Ascending aorta (tissue), 2 donors: ENCODE results near the gene QKI. TPM values are rescaled to one million over a fixed set of nuclear protein-coding genes. Genes with fewer than 3 reads are reported as not detected.

ENCODE experiments used
- DNase-seq, 2 donors: peaks; one replicate each; pipeline ENCODE4 v3.0.0-alpha.2; 2019; ENCODE audit warnings: low spot score in 2 of 2
- H3K27ac ChIP-seq, 2 donors: fragments of 200-600 bp; sonication (generic); one replicate each; pipeline ENCODE4 v1.5.1; 2016 to 2017; ENCODE audit warnings: mild to moderate bottlenecking in 1 of 2
- H3K27me3 ChIP-seq: fragments of 200-600 bp; sonication (generic); one replicate; pipeline ENCODE4 v1.5.1; 2017
- H3K36me3 ChIP-seq, 2 donors: fragments of 200-600 bp; sonication (generic); one replicate each; pipeline ENCODE4 v1.5.1; 2016
- H3K4me1 ChIP-seq, 2 donors: fragments of 200-600 bp; sonication (generic); one replicate each; pipeline ENCODE4 v1.5.1; 2016 to 2017; ENCODE audit warnings: mild to moderate bottlenecking in 1 of 2
- H3K4me3 ChIP-seq, 2 donors: fragments of 200-600 bp; sonication (generic); one replicate each; pipeline ENCODE4 v1.5.1; 2016 to 2017; ENCODE audit warnings: mild to moderate bottlenecking in 1 of 2
- H3K9me3 ChIP-seq, 2 donors: fragments of 200-600 bp; sonication (generic); one replicate each; pipeline ENCODE4 v1.5.1; 2016
- intact Hi-C: fragments of 100-400 bp; cut with DNase I; formaldehyde crosslinking; loops from one replicate; pipeline ENCODE4 v1.15.1; 2023
- total RNA-seq: library from RNA; depleted of rRNA; stranded (reverse); fragments of >200 nt; gene quantifications from one replicate; pipeline ENCODE4 v1.1.0, GENCODE V29; 2016
- TF ChIP-seq, protein P1 (sequence below), 3 experiments: fragments of 200-600 bp in 2 of 3; fragments of 450-650 bp in 1 of 3; sonication (generic) in 2 of 3; IDR thresholded peaks; one replicate each; pipeline ENCODE4 v1.5.1; 2016 to 2019; ENCODE audit warnings: antibody characterized with exemption in 3 of 3, mild to moderate bottlenecking in 1 of 3, moderate library complexity in 1 of 3

QKI gene
- total RNA-seq, 1 donor from 2014 or later = 91.0 TPM

DNA sequence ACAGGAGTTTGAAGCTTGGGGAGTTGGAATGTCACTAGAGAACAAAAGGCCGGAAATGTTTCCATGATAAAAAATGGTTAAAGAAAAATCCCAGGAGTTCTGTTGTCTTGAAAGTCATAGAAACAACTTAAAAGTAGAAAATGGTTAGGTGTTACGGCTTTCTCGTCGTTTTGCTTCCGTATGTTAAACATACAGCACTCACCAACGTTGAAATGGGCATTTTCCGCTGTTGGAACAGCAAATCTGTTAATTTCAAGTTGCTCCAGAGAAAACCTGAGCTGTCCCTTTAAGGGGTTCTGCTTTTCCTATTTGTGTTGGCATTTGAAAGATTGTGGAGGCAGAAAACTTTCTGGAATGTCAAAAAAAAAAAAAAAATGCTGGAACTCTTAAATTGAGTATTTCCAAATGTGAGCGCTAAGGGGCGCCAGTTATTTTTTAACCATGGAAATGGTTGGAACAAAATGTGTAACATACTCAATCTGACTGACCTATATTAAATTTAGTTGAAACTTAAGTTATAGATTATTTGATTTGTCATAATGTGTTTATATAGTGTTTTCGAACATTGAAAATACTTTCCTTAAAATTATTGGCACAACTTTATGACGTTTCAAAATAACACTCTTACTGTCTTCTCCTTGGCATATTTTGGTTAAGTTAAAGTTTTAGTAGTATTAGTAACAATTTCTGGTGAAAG, 2.2 kb downstream of the QKI start:
- no peak for DNase-seq
- Histone ChIP-seq H3K27me3 (no peaks in the 10 kb centered on the region), H3K36me3 (no peaks in the 10 kb centered on the region), H3K27ac (peak overlapping the region; percentile 97 to 100), H3K9me3 (no peaks in the 10 kb centered on the region), H3K4me1 (peaks cover 4 to 18% of the 10 kb centered on the region in 2 donors), H3K4me3 (peak overlapping the region; percentile 98 to 100)
- TF ChIP-seq, protein P1, sequence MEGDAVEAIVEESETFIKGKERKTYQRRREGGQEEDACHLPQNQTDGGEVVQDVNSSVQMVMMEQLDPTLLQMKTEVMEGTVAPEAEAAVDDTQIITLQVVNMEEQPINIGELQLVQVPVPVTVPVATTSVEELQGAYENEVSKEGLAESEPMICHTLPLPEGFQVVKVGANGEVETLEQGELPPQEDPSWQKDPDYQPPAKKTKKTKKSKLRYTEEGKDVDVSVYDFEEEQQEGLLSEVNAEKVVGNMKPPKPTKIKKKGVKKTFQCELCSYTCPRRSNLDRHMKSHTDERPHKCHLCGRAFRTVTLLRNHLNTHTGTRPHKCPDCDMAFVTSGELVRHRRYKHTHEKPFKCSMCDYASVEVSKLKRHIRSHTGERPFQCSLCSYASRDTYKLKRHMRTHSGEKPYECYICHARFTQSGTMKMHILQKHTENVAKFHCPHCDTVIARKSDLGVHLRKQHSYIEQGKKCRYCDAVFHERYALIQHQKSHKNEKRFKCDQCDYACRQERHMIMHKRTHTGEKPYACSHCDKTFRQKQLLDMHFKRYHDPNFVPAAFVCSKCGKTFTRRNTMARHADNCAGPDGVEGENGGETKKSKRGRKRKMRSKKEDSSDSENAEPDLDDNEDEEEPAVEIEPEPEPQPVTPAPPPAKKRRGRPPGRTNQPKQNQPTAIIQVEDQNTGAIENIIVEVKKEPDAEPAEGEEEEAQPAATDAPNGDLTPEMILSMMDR (IDR thresholded peaks at IDR 0.05) = peak; percentile 40 to 68 (median 53)
- intact Hi-C loops = loop anchor here (2.0 to 10.0 kb wide), 5 partner anchors 82 to 692 kb away; partner anchors contain the start of genes PACRG and PRKN

DNA sequence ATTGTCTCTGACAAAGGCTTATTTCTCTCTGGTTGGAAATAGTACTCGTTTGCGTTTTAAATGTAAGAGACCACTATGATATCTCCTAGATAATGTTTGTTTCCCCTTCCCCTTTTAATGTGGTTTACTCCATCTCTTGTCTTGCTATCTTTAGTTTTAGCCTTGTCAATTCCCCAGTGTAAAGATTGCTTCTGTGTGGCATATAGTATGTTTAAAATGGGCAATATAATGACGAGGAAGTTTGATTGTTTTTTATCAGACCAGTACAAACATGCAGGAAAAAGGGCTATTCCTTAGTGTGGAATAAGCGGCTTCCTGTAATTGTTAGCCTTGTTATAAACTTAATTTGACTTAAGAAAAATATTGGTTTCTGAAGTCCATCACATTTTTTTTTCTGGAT, 3.1 kb downstream of the QKI start:
- no peaks in the 10 kb centered on the region for H3K36me3 ChIP-seq
- TF ChIP-seq, protein P1 (IDR thresholded peaks at IDR 0.05) = no peak
- H3K27me3 ChIP-seq = no peaks in the 10 kb centered on the region
- intact Hi-C loops = loop anchor here (2.0 to 10.0 kb wide), 5 partner anchors 83 to 693 kb away; partner anchors contain the start of genes PACRG and PRKN
- peak overlapping the region; percentile 29 to 100 for H3K27ac ChIP-seq
- DNase-seq = no peak
- no peaks in the 10 kb centered on the region for H3K9me3 ChIP-seq
- peaks cover 4 to 22% of the 10 kb centered on the region in 2 donors for H3K4me1 ChIP-seq
- peak overlapping the region; percentile 98 to 100 for H3K4me3 ChIP-seq

DNA sequence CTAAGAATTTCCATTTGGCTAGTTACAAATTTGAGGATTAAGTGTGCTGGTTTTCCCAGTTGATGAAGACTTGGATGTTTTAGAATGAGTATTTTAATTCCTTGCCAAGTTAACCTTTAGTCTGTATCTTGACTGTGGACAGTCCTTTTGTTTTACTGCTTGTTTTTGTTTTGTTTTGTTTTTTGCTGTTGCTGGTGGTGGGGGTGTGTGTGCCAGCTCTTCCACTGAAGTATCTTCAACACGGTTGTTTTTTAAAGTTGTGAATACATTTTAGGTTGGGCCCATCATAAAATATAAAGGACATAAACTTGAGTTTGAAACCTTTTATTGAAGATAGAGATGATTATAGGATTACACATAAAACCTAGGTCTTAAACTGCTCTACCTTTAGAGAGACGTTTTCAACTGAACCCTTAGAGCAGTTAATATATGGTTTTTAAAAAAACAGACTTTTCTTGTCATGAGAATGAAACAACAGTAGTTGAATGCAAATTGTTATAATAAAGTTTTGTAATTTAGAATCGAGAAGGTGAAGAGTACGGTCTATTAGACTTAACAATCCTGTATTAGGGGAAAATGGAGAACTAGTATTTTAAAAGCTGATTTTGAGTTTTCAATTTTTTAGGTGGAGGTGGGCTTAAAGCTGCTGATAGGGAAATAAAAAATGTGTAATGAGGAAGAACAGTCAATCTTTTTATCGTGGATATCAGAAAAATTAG, 4.0 kb downstream of the QKI start:
- no peaks in the 10 kb centered on the region for H3K9me3 ChIP-seq
- H3K27ac ChIP-seq = peak overlapping the region; percentile 62 to 100
- no peak for DNase-seq
- intact Hi-C loops = loop anchor here (5.0 to 10.0 kb wide), 3 partner anchors 169 to 694 kb away; partner anchors contain the start of genes PACRG and PRKN
- TF ChIP-seq, protein P1 (IDR thresholded peaks at IDR 0.05) = no peak
- no peaks in the 10 kb centered on the region for H3K36me3 ChIP-seq
- peak overlapping the region; percentile 25 to 100 for H3K4me3 ChIP-seq
- H3K27me3 ChIP-seq = no peaks in the 10 kb centered on the region
- peaks cover 4 to 30% of the 10 kb centered on the region in 2 donors for H3K4me1 ChIP-seq

GRCh38 chr6:163419413-163420288, 5.1 kb downstream of the QKI start:
- peak overlapping the region; percentile 62 to 100 for H3K27ac ChIP-seq

DNA sequence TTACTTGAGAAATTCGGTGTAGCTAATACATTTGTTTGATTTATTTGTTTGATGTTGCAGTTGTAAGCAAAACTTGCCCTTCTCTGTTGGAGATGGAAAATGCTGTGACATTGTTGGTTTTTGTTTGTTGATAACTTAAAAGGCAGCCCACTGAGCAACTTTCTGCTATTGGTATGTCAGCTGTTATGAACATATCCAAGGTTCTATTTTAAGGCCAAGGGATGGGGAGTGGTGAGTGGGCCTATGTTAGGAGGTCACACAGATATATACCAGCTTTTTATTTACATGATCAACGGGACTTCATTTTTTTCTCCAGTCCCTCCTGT, 5.7 kb downstream of the QKI start:
- Histone ChIP-seq H3K4me1 (peaks cover 7 to 41% of the 10 kb centered on the region in 2 donors), H3K27ac (peak overlapping the region; percentile 47 to 100), H3K9me3 (no peaks in the 10 kb centered on the region), H3K36me3 (no peaks in the 10 kb centered on the region), H3K27me3 (no peaks in the 10 kb centered on the region), H3K4me3 (peak overlapping the region; percentile 6 to 100)
- intact Hi-C loops = no loop called here
- TF ChIP-seq, protein P1 (IDR thresholded peaks at IDR 0.05) = no peak
- no peak for DNase-seq

More at GRCh38 chr6:163419413-163420288, 5.1 kb downstream of the QKI start:
- intact Hi-C loops = loop anchor here (5.0 to 10.0 kb wide), 3 partner anchors 168 to 695 kb away; partner anchors contain the start of genes PACRG and PRKN
- Histone ChIP-seq H3K27me3 (no peaks in the 10 kb centered on the region), H3K4me1 (peaks cover 7 to 41% of the 10 kb centered on the region in 2 donors), H3K36me3 (no peaks in the 10 kb centered on the region), H3K9me3 (no peaks in the 10 kb centered on the region), H3K4me3 (peak overlapping the region; percentile 26 to 100)
- DNase-seq = no peak
- TF ChIP-seq, protein P1 (IDR thresholded peaks at IDR 0.05) = no peak
